K562 (cell line): ENCODE results near the gene C4orf50. TPM values are rescaled to one million over a fixed set of nuclear protein-coding genes. Genes with fewer than 3 reads are reported as not detected.

ENCODE experiments used
- ATAC-seq: fragments of 200-7000 bp; cut with Tn5 transposase; 3 replicates; pipeline ENCODE4 v1.9.1; 2020; ENCODE audit warnings: moderate library complexity
- BruUV-seq: library from RNA; stranded (reverse); fragments of 400-500 nt; replicated peaks from 2 replicates; lab custom pipeline; 2021; lab: Mats Ljungman, UMichigan
- CTCF ChIA-PET: fragments of 300-600 bp; formaldehyde crosslinking; extraction: SDS; loops from one replicate; lab custom pipeline; 2021; ENCODE audit warnings: low intra/inter-chr PET ratio; lab: Yijun Ruan, JAX
- POLR2A ChIA-PET: fragments of 300-600, 350-650 bp; sonication (Branson Sonifier 250); formaldehyde crosslinking; extraction: SDS; loops from one replicate; lab custom pipeline; 2021; ENCODE audit warnings: antibody characterized with exemption, inconsistent platforms; lab: Yijun Ruan, JAX
- DNase-seq, 4 experiments: peaks; one replicate each; pipeline versions ENCODE4 v3.0.0 to v3.0.0-alpha.2; 2011 to 2018; ENCODE audit warnings: low spot score in 3 of 4, mixed read lengths in 3 of 4; ENCODE audit errors: extremely low read depth in 1 of 4
- FAIRE-seq: peaks from 2 replicates; lab custom pipeline; 2011; peaks lifted over from hg19 to GRCh38; lab: Jason Lieb, UNC
- H2AFZ ChIP-seq: 2 replicates; pipeline ENCODE4 v1.6.0; 2011; ENCODE audit warnings: low read depth, low read length, control low read depth, inconsistent platforms
- H3K27ac ChIP-seq: fragments of 200-600 bp; 3 replicates; pipeline ENCODE4 v1.8.0; 2011; ENCODE audit warnings: low read depth, mild to moderate bottlenecking, control low read depth, inconsistent platforms, low read length, moderate library complexity, mixed read lengths; ENCODE audit errors: extremely low read depth
- H3K27me3 ChIP-seq, 2 experiments: fragments of 300-600 bp in 1 of 2; 2 replicates in 1 of 2; 3 replicates in 1 of 2; pipeline versions ENCODE4 v1.6.0 to v1.8.0; 2011; ENCODE audit warnings: inconsistent platforms in 2 of 2, low read length in 2 of 2, mild to moderate bottlenecking in 1 of 2, mixed read lengths in 1 of 2, moderate library complexity in 1 of 2; ENCODE audit not compliant: control insufficient read depth in 2 of 2, insufficient read depth in 2 of 2
- H3K36me3 ChIP-seq: fragments of 300-600 bp; 3 replicates; pipeline ENCODE4 v1.8.0; 2011; ENCODE audit warnings: mild to moderate bottlenecking, low read length, inconsistent platforms; ENCODE audit not compliant: control insufficient read depth, insufficient read depth
- H3K4me1 ChIP-seq, 2 experiments: fragments of 200-600 bp in 1 of 2; replicated peaks in 1 of 2; 2 replicates in 1 of 2; 3 replicates in 1 of 2; pipeline versions ENCODE4 v1.5.1 to v1.8.0; 2011; ENCODE audit warnings: inconsistent platforms in 2 of 2, low read length in 2 of 2, mild to moderate bottlenecking in 1 of 2, mixed read lengths in 1 of 2, moderate library complexity in 1 of 2; ENCODE audit not compliant: control insufficient read depth in 2 of 2, insufficient read depth in 2 of 2
- H3K4me2 ChIP-seq: 2 replicates; pipeline ENCODE4 v1.6.1; 2011; ENCODE audit warnings: low read length, control low read depth, inconsistent platforms, mixed read lengths; ENCODE audit not compliant: insufficient read depth
- H3K4me3 ChIP-seq: fragments of 200-600 bp; sonication (generic), shearing (Covaris generic); 2 replicates; pipeline ENCODE4 v1.5.1; 2016; ENCODE audit warnings: control low read depth, inconsistent platforms
- H3K79me2 ChIP-seq: fragments of 200-600 bp; 3 replicates; pipeline ENCODE4 v1.8.0; 2011; ENCODE audit warnings: low read length, inconsistent platforms; ENCODE audit not compliant: control insufficient read depth, insufficient read depth
- H3K9ac ChIP-seq, 2 experiments: 2 replicates each; pipeline versions ENCODE4 v1.6.0 to v1.6.1; 2011; ENCODE audit warnings: low read depth in 2 of 2, low read length in 2 of 2, control low read depth in 1 of 2, inconsistent platforms in 1 of 2, mild to moderate bottlenecking in 1 of 2, mixed read lengths in 1 of 2; ENCODE audit not compliant: insufficient read depth in 1 of 2
- H3K9me1 ChIP-seq: one replicate; pipeline ENCODE4 v1.6.0; 2011; ENCODE audit warnings: inconsistent platforms, mild to moderate bottlenecking, low read length, moderate library complexity; ENCODE audit not compliant: control insufficient read depth, insufficient read depth
- H3K9me3 ChIP-seq: replicated peaks from 2 replicates; pipeline ENCODE4 v1.5.1; 2011; ENCODE audit warnings: low read depth, low read length, inconsistent platforms; ENCODE audit not compliant: control insufficient read depth, insufficient read depth
- H4K20me1 ChIP-seq: replicated peaks from 2 replicates; pipeline ENCODE4 v1.6.1; 2011; ENCODE audit warnings: low read length, inconsistent platforms, mixed read lengths; ENCODE audit not compliant: control insufficient read depth, insufficient read depth
- C11orf30 ChIP-seq: fragments of 450-650 bp; IDR thresholded peaks from 2 replicates; pipeline ENCODE4 v1.6.1; 2016; ENCODE audit warnings: low read depth, mild to moderate bottlenecking
- FOXK1 ChIP-seq: sonication (generic); formaldehyde crosslinking; IDR thresholded peaks from 2 replicates; pipeline ENCODE4 v1.8.0; 2022; ENCODE audit warnings: missing genetic modification reagents, mild to moderate bottlenecking, borderline replicate concordance
- MAFG ChIP-seq: fragments of 450-650 bp; conservative IDR thresholded peaks from 2 replicates; pipeline ENCODE4 v1.6.1; 2016; ENCODE audit warnings: missing genetic modification characterization, missing compliant biosample characterization
- MECOM ChIP-seq: fragments of 250-450 bp; sonication (Bioruptor Pico); IDR thresholded peaks from 2 replicates; pipeline ENCODE4 v1.8.0; 2022; ENCODE audit warnings: inconsistent platforms
- MEF2D ChIP-seq: conservative IDR thresholded peaks from 2 replicates; pipeline ENCODE4 v1.6.1; 2016; ENCODE audit warnings: low read depth, missing genetic modification characterization, missing compliant biosample characterization
- SMAD3 ChIP-seq: fragments of 450-650 bp; formaldehyde crosslinking; conservative IDR thresholded peaks from 2 replicates; pipeline ENCODE4 v1.4.0; 2020; ENCODE audit warnings: mild to moderate bottlenecking
- ZNF263 ChIP-seq: sonication (generic); formaldehyde crosslinking; IDR thresholded peaks from 2 replicates; pipeline ENCODE4 v1.8.0; 2022; ENCODE audit warnings: mild to moderate bottlenecking, missing genetic modification reagents, borderline replicate concordance
- ZNF584 ChIP-seq: fragments of 200-800 bp; sonication (Bioruptor generic); IDR thresholded peaks from 2 replicates; pipeline ENCODE4 v1.6.1; 2016; ENCODE audit warnings: low read depth, mild to moderate bottlenecking, missing genetic modification characterization, missing compliant biosample characterization
- ZNF696 ChIP-seq: fragments of 250-450 bp; sonication (Bioruptor Pico); conservative IDR thresholded peaks from 2 replicates; pipeline ENCODE4 v1.4.0; 2020; ENCODE audit warnings: mild to moderate bottlenecking, moderate library complexity
- WGBS: fragments of 100-300 bp; shearing (Covaris generic); methylation state at CpG from one replicate; pipeline ENCODE4 v1.1.6; 2016; ENCODE audit warnings: low coverage, mixed read lengths; ENCODE audit not compliant: insufficient coverage; ENCODE audit errors: missing lambda C conversion rate; 5-methylcytosine and 5-hydroxymethylcytosine counted together
- in situ Hi-C: fragments of 300-500 bp; cut with MboI; formaldehyde crosslinking; loops from 4 replicates; pipeline ENCODE4 v1.15.0; 2018; ENCODE audit warnings: inconsistent platforms, mixed read lengths
- intact Hi-C: fragments of 100-400 bp; cut with micrococcal nuclease; formaldehyde crosslinking; loops from 2 replicates; pipeline ENCODE4 v1.14.2; 2022
- polyA plus RNA-seq, 8 experiments: library from polyadenylated mRNA; depleted of rRNA in 4 of 8; stranded (reverse) in 5 of 8; unstranded in 3 of 8; fragments of >200 nt; fragmentation: Nextera tagmentation in 2 of 8; fragmentation: Illumina TruSeq in 1 of 8; extraction: Ambion mirVana in 2 of 8; extraction: Trizol in 1 of 8; gene quantifications; 2 replicates each; pipeline versions ENCODE4 v1.2.1 to v1.2.3, GENCODE V29; 2011 to 2014; ENCODE audit warnings: inconsistent platforms in 1 of 8, missing spikeins in 1 of 8
- total RNA-seq, 7 experiments: library from RNA; depleted of rRNA in 6 of 7; stranded (reverse); fragments of >200 nt in 6 of 7; fragmentation: Illumina TruSeq in 2 of 7; extraction: Trizol in 2 of 7; gene quantifications; 2 replicates each; pipeline versions ENCODE4 v1.2.1 to v1.2.3, GENCODE V29; 2011 to 2021; ENCODE audit warnings: low replicate concordance in 1 of 7
- TF ChIP-seq, protein P1 (sequence below): sonication (generic); formaldehyde crosslinking; IDR thresholded peaks from 2 replicates; pipeline ENCODE4 v1.8.1; 2022; ENCODE audit warnings: missing genetic modification reagents
- TF ChIP-seq, protein P2 (sequence below), 3 experiments: fragments of 200-800 bp in 1 of 3; fragments of 250-450 bp in 1 of 3; fragments of 450-650 bp in 1 of 3; sonication (Bioruptor Pico) in 1 of 3; sonication (Bioruptor generic) in 1 of 3; formaldehyde crosslinking in 1 of 3; IDR thresholded peaks; 2 replicates each; pipeline versions ENCODE4 v1.6.1 to v1.8.0; 2016 to 2022; ENCODE audit warnings: mild to moderate bottlenecking in 2 of 3, missing genetic modification characterization in 2 of 3, missing compliant biosample characterization in 1 of 3, moderate library complexity in 1 of 3
- TF ChIP-seq, protein P3 (sequence below): fragments of 250-450 bp; sonication (Bioruptor Pico); IDR thresholded peaks from 2 replicates; pipeline ENCODE4 v1.9.0; 2021; ENCODE audit warnings: mild to moderate bottlenecking, inconsistent platforms
- TF ChIP-seq, protein P4 (sequence below): fragments of 250-450 bp; sonication (Bioruptor Pico); IDR thresholded peaks from 2 replicates; pipeline ENCODE4 v1.8.0; 2021; ENCODE audit warnings: mild to moderate bottlenecking, moderate library complexity

C4orf50 gene
- total and polyA plus RNA-seq, 9 of the 15 experiments (the other 6 are each of a cell fraction or from before 2014, with no cell fraction given) = not detected

GRCh38 chr4:6052679-6053078, 34.4 kb upstream of the C4orf50 start:
- H3K9me1 ChIP-seq = no peaks in the 10 kb centered on the region
- intact Hi-C loops (no loop called here), in situ Hi-C loops (no loop called here)
- H3K79me2 ChIP-seq = no peaks in the 10 kb centered on the region
- BruUV-seq = no TSS peak
- H3K36me3 ChIP-seq = no peaks in the 10 kb centered on the region
- H3K27me3 ChIP-seq = peaks cover 5 to 28% of the 10 kb centered on the region in 2 experiments; a peak in 4 of 5 replicates
- CTCF ChIA-PET = no interaction called here
- FAIRE-seq (peak; percentile 72), DNase-seq (peak in 3 of 4 experiments; percentile 15 to 31 (median 22)), ATAC-seq (peak; percentile 67)
- no peak overlapping the region for H3K4me3 ChIP-seq
- peak overlapping the region; percentile 6; the same call in 1 of the 2 replicates for H3K4me2 ChIP-seq
- H3K4me1 ChIP-seq = no peaks in the 10 kb centered on the region
- H3K9ac ChIP-seq = no peak overlapping the region
- H4K20me1 ChIP-seq = no peaks in the 10 kb centered on the region
- no peaks in the 10 kb centered on the region for H3K9me3 ChIP-seq
- H2AFZ ChIP-seq = no peak overlapping the region; the same call in 1 of the 2 replicates
- WGBS = 2% methylated on average over 6 of the region's 6 CpGs
- H3K27ac ChIP-seq = no peak overlapping the region
- POLR2A ChIA-PET = interaction anchor here (1.0 kb wide), 1 partner anchor 35 kb away, joined by 3 read pairs; no protein-coding TSS in a partner anchor
- TF ChIP-seq ZNF263 (CRISPR knock-in tag) (no peak), ZNF584 (no peak), MECOM (no peak), SMAD3 (CRISPR knock-in tag) (no peak), FOXK1 (no peak), ZNF696 (CRISPR knock-in tag) (no peak), MEF2D (no peak), C11orf30 (peak; percentile 89), MAFG (tag) (peak; percentile 91)
- TF ChIP-seq, protein P1, sequence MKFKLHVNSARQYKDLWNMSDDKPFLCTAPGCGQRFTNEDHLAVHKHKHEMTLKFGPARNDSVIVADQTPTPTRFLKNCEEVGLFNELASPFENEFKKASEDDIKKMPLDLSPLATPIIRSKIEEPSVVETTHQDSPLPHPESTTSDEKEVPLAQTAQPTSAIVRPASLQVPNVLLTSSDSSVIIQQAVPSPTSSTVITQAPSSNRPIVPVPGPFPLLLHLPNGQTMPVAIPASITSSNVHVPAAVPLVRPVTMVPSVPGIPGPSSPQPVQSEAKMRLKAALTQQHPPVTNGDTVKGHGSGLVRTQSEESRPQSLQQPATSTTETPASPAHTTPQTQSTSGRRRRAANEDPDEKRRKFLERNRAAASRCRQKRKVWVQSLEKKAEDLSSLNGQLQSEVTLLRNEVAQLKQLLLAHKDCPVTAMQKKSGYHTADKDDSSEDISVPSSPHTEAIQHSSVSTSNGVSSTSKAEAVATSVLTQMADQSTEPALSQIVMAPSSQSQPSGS (CRISPR knock-in tag) = no peak
- TF ChIP-seq, protein P2, sequence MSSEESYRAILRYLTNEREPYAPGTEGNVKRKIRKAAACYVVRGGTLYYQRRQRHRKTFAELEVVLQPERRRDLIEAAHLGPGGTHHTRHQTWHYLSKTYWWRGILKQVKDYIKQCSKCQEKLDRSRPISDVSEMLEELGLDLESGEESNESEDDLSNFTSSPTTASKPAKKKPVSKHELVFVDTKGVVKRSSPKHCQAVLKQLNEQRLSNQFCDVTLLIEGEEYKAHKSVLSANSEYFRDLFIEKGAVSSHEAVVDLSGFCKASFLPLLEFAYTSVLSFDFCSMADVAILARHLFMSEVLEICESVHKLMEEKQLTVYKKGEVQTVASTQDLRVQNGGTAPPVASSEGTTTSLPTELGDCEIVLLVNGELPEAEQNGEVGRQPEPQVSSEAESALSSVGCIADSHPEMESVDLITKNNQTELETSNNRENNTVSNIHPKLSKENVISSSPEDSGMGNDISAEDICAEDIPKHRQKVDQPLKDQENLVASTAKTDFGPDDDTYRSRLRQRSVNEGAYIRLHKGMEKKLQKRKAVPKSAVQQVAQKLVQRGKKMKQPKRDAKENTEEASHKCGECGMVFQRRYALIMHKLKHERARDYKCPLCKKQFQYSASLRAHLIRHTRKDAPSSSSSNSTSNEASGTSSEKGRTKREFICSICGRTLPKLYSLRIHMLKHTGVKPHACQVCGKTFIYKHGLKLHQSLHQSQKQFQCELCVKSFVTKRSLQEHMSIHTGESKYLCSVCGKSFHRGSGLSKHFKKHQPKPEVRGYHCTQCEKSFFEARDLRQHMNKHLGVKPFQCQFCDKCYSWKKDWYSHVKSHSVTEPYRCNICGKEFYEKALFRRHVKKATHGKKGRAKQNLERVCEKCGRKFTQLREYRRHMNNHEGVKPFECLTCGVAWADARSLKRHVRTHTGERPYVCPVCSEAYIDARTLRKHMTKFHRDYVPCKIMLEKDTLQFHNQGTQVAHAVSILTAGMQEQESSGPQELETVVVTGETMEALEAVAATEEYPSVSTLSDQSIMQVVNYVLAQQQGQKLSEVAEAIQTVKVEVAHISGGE (CRISPR knock-in tag; IDR thresholded peaks at IDR 0.05) = no peak
- TF ChIP-seq, protein P3, sequence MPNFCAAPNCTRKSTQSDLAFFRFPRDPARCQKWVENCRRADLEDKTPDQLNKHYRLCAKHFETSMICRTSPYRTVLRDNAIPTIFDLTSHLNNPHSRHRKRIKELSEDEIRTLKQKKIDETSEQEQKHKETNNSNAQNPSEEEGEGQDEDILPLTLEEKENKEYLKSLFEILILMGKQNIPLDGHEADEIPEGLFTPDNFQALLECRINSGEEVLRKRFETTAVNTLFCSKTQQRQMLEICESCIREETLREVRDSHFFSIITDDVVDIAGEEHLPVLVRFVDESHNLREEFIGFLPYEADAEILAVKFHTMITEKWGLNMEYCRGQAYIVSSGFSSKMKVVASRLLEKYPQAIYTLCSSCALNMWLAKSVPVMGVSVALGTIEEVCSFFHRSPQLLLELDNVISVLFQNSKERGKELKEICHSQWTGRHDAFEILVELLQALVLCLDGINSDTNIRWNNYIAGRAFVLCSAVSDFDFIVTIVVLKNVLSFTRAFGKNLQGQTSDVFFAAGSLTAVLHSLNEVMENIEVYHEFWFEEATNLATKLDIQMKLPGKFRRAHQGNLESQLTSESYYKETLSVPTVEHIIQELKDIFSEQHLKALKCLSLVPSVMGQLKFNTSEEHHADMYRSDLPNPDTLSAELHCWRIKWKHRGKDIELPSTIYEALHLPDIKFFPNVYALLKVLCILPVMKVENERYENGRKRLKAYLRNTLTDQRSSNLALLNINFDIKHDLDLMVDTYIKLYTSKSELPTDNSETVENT (CRISPR knock-in tag) = no peak
- TF ChIP-seq, protein P4, sequence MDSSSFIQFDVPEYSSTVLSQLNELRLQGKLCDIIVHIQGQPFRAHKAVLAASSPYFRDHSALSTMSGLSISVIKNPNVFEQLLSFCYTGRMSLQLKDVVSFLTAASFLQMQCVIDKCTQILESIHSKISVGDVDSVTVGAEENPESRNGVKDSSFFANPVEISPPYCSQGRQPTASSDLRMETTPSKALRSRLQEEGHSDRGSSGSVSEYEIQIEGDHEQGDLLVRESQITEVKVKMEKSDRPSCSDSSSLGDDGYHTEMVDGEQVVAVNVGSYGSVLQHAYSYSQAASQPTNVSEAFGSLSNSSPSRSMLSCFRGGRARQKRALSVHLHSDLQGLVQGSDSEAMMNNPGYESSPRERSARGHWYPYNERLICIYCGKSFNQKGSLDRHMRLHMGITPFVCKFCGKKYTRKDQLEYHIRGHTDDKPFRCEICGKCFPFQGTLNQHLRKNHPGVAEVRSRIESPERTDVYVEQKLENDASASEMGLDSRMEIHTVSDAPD (CRISPR knock-in tag) = no peak
